ENCODE data around the gene AKT2. TPM values are rescaled to one million over a fixed set of nuclear protein-coding genes. Genes with fewer than 3 reads are reported as not detected.

The AKT2 gene
- total and polyA plus RNA-seq, 2 of the 8 experiments (the other 6 are each of a cell fraction or from before 2014, with no cell fraction given) = 151 to 183 TPM

DNA sequence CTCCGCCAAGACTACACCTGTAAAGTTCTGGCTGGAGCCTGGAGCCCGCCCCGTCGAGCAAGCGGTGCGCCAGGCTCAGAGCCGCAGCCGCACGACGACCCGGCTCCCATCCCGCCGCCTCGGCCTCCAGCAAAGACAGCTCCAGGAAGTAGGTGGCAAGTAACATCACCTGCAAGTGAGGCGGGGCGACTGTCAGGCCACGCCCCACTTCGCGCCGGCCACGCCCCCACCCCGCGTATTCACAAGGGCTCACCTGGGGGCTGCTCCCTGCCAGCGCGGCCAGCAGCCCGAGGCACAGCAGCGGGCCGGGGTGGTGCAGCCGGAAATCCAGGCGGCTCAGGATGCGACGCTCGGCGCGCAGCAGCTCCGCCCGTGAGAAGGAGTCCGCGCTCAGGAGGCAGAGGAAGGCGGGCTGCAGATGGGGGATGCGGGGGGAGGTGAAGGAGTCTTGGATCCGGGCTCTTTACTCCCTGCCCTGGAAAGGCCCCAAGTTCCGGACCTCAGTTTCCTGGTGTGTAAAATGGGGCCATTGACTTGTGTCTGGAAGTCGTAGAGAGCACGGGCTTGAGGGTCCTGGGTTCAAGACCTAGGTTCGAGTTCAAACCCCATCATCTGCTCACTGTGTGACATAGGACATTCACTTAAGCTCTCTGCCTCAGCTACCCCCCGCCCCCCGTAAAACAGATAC lies 61.9 kb downstream of the AKT2 start (continued):
- TF ChIP-seq SRF (IDR thresholded peaks at IDR 0.05; ENCODE audit: low read depth, low read length) = no peak
- TF ChIP-seq POU5F1 (IDR thresholded peaks at IDR 0.05; ENCODE audit: low read depth, low read length) = no peak
- TF ChIP-seq, protein P1, sequence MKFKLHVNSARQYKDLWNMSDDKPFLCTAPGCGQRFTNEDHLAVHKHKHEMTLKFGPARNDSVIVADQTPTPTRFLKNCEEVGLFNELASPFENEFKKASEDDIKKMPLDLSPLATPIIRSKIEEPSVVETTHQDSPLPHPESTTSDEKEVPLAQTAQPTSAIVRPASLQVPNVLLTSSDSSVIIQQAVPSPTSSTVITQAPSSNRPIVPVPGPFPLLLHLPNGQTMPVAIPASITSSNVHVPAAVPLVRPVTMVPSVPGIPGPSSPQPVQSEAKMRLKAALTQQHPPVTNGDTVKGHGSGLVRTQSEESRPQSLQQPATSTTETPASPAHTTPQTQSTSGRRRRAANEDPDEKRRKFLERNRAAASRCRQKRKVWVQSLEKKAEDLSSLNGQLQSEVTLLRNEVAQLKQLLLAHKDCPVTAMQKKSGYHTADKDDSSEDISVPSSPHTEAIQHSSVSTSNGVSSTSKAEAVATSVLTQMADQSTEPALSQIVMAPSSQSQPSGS (IDR thresholded peaks at IDR 0.05; ENCODE audit: low read length) = no peak
- TF ChIP-seq FOSL1 (IDR thresholded peaks at IDR 0.05; ENCODE audit: insufficient read depth, low read depth, low read length) = no peak
- TF ChIP-seq RXRA (IDR thresholded peaks at IDR 0.05; ENCODE audit: insufficient read depth, low read depth, low read length) = no peak
- TF ChIP-seq TEAD4 (IDR thresholded peaks at IDR 0.05; ENCODE audit: low read depth, low read length) = no peak
- TF ChIP-seq HDAC6 (IDR thresholded peaks at IDR 0.05; ENCODE audit: low read depth, low read length) = no peak
- TF ChIP-seq NRF1 (IDR thresholded peaks at IDR 0.05; ENCODE audit: low read depth, low read length) = no peak
- no peak for TF ChIP-seq NANOG (IDR thresholded peaks at IDR 0.05; ENCODE audit: insufficient read depth, low read depth, low read length, poor library complexity, severe bottlenecking)
- no peak for TF ChIP-seq CHD1 (IDR thresholded peaks at IDR 0.05; ENCODE audit: low read depth, low read length)
- TF ChIP-seq CEBPB (IDR thresholded peaks at IDR 0.05; ENCODE audit: low read depth, low read length) = no peak
- no peak for TF ChIP-seq CTBP2 (IDR thresholded peaks at IDR 0.05; ENCODE audit: borderline replicate concordance, insufficient read depth, insufficient read length, low read length)
- no peak for TF ChIP-seq KDM4A (IDR thresholded peaks at IDR 0.05; ENCODE audit: low read depth, low read length, severe bottlenecking)
- TF ChIP-seq KDM5A (IDR thresholded peaks at IDR 0.05; ENCODE audit: low read length) = no peak
- TF ChIP-seq RBBP5 (IDR thresholded peaks at IDR 0.05; ENCODE audit: borderline replicate concordance, low read depth, low read length) = no peak
- TF ChIP-seq EP300 (IDR thresholded peaks at IDR 0.05; ENCODE audit: borderline replicate concordance in 1 of 2, low read depth in 2 of 2, low read length in 2 of 2) = no peak

All from H1 (cell line).